K562 treated with DMSO at 1 percent for 12 hours (cell line): ENCODE measurements around the gene PRM3. TPM values are rescaled to one million over a fixed set of nuclear protein-coding genes. Genes with fewer than 3 reads are reported as not detected.

ENCODE experiments used
- total RNA-seq: library from RNA; unstranded; fragments of 300-600 nt; gene quantifications from 2 replicates; pipeline ENCODE4 v1.2.3, GENCODE V29; 2022; ENCODE audit not compliant: insufficient read depth

PRM3 gene, protein sequence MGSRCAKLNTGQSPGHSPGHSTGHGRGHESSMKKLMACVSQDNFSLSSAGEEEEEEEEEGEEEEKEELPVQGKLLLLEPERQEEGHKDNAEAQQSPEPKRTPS
- total RNA-seq: not detected in 2 replicates

DNA sequence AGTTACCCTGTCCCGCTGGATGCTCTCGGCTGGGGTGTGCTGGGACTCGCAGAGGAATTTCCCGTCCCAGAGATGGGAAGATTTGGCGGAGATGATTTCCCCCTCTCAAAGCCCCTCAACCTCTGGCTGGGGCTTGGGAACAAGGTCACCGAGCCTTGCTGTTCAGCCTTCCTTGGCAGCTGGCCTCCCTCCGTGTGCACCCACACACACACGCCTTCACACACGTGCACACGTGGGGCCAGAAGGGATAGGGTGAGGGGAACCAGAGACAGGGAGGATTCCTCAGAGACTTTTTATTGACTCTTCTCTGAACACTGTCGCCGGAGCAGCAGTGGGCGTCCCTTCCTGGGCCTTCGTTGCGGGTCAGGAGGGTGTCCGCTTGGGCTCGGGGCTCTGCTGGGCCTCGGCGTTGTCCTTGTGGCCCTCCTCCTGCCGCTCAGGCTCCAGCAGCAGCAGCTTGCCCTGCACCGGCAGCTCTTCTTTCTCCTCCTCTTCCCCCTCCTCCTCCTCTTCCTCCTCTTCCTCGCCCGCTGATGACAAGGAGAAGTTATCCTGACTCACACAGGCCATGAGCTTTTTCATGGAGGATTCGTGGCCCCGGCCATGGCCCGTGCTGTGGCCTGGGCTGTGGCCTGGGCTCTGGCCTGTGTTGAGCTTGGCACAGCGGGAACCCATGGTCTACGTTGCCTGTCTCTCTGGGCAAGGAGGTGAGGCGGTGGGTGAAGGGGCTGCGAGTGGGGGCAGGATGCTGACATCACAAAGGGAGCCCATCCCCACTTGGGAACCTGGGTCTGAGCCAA, at the start of gene PRM3:
TSS of gene PRM3 (minus strand) at position 709 of the 800 bp plus-strand sequence. CDS start at position 675, 34 bp downstream.

DNA sequence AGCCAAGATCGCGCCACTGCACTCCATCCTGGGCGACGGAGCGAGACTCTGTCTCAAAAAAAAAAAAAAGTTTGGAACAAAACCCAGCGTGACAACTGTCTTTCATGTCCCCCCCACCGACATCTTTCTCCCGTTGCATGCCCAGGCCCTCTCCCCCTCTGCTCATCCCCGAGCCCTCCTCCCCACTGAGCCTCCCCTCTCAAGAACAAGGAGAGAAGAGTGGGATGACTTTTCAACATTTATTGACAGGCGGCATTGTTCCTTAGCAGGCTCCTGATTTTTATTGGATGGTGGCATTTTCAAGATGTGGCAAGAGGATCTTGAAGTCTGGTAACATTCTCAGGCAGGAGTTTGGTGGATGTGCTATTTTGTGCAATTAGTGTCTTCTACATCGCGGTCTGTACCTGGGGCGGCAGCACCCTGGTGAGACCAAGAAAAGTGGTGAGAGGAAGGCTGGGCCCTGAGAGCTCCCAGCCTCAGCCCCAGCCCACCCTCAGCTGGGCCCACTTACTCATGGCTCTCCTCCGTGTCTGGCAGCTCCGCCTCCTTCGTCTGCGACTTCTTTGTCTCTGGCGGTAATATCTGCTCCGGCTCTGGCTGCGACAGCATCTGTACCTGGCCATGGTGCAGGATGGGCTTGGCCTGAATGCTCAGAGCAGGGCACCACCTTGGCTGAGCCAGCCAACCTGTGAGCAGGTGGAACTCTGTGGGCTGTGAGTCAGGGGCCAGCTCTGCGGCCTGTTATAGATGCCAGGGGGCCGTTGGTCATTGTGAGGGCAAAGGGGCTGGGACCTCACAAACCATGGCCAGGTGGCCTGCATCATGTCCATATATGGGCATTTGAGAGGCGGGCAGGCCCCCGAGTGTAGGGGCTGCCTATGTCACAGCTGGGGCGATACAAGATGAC, 7.4 kb upstream of the PRM3 start, which contains the start of gene PRM1:
TSS of gene PRM1 (minus strand) at position 715 of the 907 bp plus-strand sequence. CDS start at position 623, 92 bp downstream.

DNA sequence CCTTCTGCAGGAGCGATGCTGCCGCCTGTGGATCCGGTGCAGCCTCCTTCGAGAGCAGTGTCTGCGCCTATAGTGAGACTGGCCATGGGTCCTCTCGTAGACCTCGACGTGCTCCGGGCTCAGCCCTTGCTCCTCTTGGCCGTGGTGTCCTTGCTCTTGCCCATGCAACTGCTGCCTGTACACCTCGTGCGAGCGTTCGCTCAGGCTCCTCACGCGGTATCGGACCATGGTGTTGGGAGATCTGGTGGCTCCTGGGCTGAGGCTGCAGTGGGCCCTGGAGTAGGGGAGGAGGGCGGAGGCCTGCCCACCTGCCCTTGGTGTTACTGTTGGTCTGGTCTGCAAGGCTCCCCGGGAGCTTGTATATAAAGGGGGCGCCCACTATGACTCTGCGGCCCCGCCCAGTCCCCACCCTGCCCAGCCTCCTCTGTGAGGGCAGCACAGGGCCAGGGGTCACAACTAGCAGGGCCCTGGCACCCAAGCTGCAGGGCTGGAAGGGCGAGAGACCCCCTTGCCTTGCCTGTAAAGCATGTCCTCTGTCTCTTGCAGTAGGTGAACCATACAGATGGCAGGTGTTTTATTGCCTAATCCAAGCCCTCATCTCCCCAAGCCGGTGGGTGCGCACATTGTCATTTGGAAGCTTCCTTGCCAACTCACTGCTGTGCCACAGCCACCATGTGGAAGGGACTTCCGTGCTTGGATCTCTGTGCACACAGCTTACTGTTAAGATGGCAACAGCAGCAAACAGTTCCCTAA, 2.9 kb upstream of the PRM3 start, which contains the start of gene PRM2:
TSS of gene PRM2 (minus strand) at position 338 of the 753 bp plus-strand sequence. CDS start at position 228, 110 bp downstream.

DNA sequence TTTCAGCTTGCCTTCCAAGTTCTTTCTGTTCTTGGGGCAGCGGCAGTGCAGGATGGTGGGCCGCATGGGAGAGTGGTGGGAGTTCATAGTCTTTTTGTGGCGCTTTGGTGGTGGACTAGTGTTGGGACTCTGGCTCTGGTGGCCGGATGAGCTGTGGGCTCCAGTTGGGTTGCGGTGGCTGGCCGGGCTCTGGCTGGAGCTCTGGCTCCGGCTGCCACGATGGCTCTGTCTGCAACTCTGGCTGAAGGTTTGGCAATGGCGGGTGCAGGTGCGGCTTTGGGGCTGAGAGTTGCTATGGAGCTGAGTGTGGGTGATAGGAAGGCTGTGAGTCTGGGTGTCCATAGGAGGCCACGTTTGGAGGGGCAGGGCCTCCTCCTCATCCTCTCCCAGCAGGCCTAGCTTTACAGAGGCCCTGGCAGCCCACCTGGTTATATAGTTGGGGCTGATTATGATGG, 4.5 kb downstream of the PRM3 start, which contains the start of gene TNP2:
TSS of gene TNP2 (minus strand) at position 405 of the 455 bp plus-strand sequence. CDS start at position 342, 63 bp downstream.

DNA sequence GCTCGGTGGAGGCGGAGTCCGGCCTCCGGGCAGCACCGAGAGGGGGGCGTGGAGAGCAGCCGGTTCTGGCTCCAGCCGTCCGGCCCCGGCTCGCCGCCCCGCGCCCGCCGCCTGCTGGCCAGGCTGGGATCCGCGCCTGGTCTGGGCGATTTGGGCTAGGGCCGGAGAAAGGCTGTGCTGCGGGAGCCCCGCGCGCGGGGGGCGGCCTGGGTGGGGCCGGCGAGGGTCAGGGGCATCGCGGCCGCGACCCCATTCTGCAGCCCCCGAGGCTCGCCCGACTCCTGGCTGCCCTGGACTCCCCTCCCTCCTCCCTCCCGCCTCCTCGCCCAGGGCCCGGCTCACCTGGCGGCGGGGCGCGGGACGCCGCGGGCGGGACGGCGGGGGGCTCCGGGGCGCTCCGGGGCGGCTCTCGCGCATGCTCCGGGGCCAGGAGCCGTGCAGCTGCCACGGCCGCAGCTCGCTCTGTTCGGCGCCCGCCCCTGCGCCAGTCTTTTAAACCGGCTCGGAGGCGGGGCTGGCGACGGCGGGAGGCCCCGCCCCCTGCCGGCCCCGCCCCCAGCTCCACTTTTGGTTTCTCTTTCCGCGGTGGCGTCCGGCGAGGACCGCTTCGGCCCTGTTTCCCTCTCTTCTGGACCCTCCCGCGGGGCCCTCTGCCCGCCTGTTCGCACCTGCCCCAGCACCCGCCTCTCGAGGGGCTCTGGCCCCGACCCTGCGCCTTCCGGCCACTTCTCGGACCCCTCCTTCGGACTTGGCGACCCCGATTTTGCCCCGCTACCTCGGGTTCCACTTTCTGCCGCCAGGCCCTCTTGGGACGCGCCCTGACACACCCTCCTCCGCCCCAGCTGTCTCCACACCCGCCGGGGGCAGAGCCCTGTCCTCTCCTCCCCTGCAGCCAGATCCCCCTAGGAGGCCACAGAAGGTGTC, 17.4 kb downstream of the PRM3 start, which contains the start of gene SOCS1:
TSS of gene SOCS1 (minus strand) at position 468 of the 924 bp plus-strand sequence. CDS start 726 bp downstream, outside the sequence.

Other genes with a start within 250 kb of the PRM3 start
- 75.1 and 107 TPM in 2 replicates for gene SOCS1, start 17.4 kb downstream of the PRM3 start, total RNA-seq
- not detected in 2 replicates for gene TNP2, start 4.3 kb downstream of the PRM3 start, total RNA-seq
- gene PRM2, start 2.9 kb upstream of the PRM3 start, total RNA-seq: not detected in 2 replicates
- not detected in 2 replicates for gene PRM1, start 7.7 kb upstream of the PRM3 start, total RNA-seq
- gene RMI2, start 71.8 kb upstream of the PRM3 start, total RNA-seq: 68.6 and 88.7 TPM in 2 replicates